GM18526 (cell line): ENCODE measurements around the gene GPR82.

Experiments used
- POLR2A ChIP-seq: IDR thresholded peaks from 3 replicates; pipeline ENCODE4 v1.6.1; 2011; ENCODE audit not compliant: insufficient read length; ENCODE audit errors: extremely low read depth

GPR82 gene

GRCh38 chrX:41723826-41724225 lies at the start of gene GPR82:
TSS of gene GPR82 (plus strand) at chrX:41724181. CDS start at chrX:41727027, 2,846 bp downstream.
- TF ChIP-seq POLR2A: no peak

GRCh38 chrX:41677183-41678060 lies 46.6 kb upstream of the GPR82 start:
- TF ChIP-seq POLR2A: no peak

GRCh38 chrX:41684138-41684537 lies 39.8 kb upstream of the GPR82 start:
- TF ChIP-seq POLR2A: no peak

GRCh38 chrX:41684940-41685339 lies 39.0 kb upstream of the GPR82 start:
- TF ChIP-seq POLR2A: no peak

GRCh38 chrX:41686788-41687187 lies 37.2 kb upstream of the GPR82 start:
- no peak for TF ChIP-seq POLR2A

GRCh38 chrX:41688156-41688555 lies 35.8 kb upstream of the GPR82 start:
- no peak for TF ChIP-seq POLR2A

GRCh38 chrX:41688835-41689234 lies 35.1 kb upstream of the GPR82 start, which contains the start of gene GPR34:
TSS of gene GPR34 (plus strand) at chrX:41688973. CDS start at chrX:41695634, 6,661 bp downstream.
- no peak for TF ChIP-seq POLR2A

GRCh38 chrX:41689711-41690110 lies 34.3 kb upstream of the GPR82 start:
- no peak for TF ChIP-seq POLR2A

- no peak for TF ChIP-seq POLR2A
These were observed 31.7 kb upstream of the GPR82 start for GRCh38 chrX:41692162-41692749.

- no peak for TF ChIP-seq POLR2A
These were observed 31.0 kb upstream of the GPR82 start for GRCh38 chrX:41693024-41693423.

GRCh38 chrX:41695426-41695825 lies 28.6 kb upstream of the GPR82 start:
- TF ChIP-seq POLR2A: no peak

GRCh38 chrX:41703574-41704029 lies 20.4 kb upstream of the GPR82 start:
- TF ChIP-seq POLR2A: no peak

GRCh38 chrX:41705042-41705441 lies 18.9 kb upstream of the GPR82 start:
- no peak for TF ChIP-seq POLR2A

- TF ChIP-seq POLR2A: no peak
These were observed 18.2 kb upstream of the GPR82 start for GRCh38 chrX:41705680-41706374.

GRCh38 chrX:41707218-41707617 lies 16.8 kb upstream of the GPR82 start:
- no peak for TF ChIP-seq POLR2A

GRCh38 chrX:41708486-41708885 lies 15.5 kb upstream of the GPR82 start:
- TF ChIP-seq POLR2A: no peak
